T1000 (cell line): ENCODE results near the gene FBXO11.

Experiments used
- DNase-seq: peaks from one replicate; lab custom pipeline; 2025; ENCODE audit warnings: mixed read lengths; lab: John Stamatoyannopoulos, UW

Gene FBXO11

DNA sequence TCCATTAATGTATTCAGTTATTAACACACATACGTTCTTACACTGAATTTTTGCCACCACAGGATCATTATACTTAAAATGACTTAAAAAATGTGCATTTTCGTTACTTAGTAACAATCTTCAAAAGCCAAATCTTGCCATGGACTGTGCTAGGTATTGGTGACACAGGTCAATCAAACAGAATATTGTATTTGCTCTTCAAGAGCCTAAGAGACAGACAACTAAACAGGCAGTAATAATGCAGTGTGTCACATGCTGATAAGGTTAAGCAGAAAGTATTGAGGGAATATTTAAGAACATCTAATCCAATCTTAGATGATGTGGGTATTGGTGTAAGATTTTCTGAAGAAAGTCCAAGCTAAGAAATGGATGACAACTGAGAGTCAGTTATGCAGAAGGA lies 56.9 kb downstream of the FBXO11 start:
- no peak for DNase-seq

DNA sequence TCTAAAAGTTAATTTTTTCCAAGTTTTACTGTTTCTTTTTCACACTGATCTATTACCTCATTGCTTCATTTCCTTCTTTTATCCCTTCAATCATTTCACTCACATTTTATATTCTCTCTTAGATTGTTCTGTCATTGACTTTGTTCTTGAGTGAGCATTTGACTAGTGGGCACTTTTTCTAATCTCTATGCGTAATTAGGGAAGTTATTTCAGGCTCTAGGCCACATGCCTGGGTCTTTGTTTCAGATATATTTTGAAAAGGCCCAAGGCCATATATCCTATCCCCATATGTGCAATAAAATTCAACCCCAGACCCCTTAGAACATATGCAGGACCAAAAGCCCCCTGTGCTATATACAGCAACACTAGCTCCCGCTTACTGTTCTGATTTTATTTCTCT lies 62.1 kb downstream of the FBXO11 start:
- DNase-seq, result no peak

DNA sequence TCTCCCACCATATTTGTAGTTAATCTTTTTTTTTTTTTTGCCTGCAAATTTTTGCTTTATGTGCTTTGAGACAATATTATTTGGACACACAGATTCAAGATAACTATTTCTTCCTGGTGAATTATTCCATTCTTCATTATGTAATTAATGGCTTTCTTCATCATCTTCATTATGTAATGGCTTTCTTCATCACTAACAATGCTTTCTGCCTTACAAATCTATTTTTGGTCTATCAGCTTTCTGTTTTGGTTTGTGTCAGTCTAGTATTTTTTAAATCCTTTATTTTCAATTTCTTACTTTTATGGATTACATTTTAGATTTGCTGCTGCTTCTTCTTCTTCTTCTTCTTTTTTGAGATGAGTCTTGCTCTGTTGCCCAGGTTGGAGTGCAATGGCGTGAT lies 62.9 kb downstream of the FBXO11 start:
- no peak for DNase-seq

DNA sequence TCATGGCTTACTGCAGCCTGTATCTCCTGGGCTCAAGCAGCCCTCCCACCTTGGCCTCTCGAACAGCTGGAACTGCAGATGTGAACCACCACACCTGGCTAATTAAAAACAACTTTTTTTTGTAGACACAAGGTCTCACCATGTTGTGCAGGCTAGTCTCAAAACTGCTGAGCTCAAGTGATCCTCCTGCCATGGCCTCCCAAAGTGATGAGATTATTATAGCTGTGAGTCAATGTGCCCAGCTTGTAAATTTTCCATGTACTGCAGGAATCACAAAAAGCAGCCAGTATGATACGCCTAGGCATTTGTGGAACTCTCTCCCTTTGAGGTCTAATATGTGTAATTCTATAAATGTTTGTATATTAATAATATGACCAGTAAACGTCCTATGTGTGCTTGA lies 63.5 kb downstream of the FBXO11 start:
- no peak for DNase-seq

DNA sequence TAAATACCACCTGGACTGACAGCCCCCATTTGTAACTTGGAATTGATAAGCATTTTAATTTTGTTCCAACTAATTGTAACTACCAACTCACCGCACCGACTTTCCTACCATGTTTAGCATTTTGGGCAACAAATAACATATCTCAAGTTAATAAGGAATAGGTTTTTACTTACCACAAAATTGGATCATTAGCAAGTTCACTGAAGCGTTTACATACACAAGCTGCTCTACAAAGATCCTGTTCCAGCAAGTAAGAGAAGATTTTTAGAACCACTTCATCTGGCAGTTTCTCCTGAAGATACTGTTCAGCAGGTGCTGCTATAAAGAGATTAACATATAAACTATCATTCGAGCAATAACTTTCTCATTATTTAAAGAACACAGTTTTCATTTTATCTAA lies 67.6 kb downstream of the FBXO11 start:
- no peak for DNase-seq

DNA sequence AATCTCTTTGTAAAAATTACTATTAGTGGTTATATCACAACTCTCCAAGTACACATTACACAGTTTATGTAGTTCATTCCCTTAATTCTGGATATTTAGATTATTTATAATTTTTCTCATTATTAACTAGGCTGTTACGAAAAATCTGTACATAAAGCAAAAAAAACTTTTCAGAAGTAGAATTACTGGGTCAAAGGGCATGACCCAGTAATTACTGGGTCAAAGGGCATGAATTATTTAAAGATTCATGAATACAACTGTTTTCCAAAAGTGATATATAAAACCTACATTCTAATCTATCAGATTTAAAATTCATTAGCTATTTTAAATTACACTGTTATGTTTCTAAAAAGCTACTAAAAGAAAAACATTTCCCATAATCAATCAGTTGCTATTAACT lies 68.0 kb downstream of the FBXO11 start:
- DNase-seq, result no peak

DNA sequence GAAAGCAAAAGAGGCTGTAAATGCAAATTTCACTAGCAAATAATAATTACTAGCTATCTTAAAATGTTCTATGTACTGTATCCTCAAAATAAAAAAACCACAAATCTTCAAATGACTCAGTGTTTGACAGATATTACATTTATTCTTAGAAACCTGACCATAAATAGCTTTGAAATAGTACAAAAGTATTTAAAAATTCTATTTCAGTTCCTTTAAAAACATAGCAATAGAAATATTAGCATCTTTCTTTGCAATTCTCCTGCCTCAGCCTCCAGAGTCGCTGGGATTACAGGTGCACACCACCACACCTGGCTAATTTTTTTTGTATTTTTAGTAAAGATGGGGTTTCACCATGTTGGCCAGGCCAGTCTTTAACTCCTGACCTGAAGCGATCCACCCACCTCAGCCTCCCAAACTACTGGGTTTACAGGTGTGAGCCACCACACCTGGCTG lies 72.8 kb downstream of the FBXO11 start:
- DNase-seq, result no peak

DNA sequence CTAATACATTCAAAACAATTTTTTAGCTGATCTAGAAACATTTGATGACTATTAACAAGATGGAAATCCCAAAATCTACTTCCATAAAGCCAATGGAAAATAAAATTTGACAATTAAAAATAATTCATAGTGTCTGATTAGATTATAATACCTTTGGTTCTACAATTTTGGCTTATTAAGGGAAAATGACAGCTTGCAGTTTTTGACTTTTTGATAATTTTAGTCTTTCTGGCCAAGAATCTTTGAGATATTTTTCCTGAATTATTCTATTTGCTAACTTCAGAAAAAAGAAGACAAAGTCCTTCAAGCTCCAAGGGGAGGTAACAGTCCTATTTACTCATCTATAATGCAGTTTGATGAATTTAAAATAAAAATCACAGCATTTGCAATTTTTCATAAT lies 83.8 kb downstream of the FBXO11 start:
- no peak for DNase-seq

DNA sequence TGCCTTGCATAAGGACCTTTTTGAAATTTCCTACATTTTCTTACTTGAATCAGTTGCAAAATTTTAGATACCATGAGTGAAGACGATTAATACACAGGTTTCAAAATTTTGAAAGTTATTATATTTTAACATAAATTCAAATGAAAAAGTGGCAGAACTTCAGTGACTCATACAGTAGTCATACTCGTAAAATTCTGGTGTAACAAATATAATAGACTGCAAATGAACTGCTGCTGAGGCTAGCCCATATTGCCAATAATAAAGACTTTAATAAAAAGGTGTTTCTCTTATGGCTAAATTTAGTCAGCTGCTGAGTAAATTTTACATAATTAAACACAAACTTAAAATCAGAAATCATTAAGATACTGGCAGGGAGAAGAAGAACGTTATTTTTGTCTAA lies 86.5 kb downstream of the FBXO11 start:
- no peak for DNase-seq

DNA sequence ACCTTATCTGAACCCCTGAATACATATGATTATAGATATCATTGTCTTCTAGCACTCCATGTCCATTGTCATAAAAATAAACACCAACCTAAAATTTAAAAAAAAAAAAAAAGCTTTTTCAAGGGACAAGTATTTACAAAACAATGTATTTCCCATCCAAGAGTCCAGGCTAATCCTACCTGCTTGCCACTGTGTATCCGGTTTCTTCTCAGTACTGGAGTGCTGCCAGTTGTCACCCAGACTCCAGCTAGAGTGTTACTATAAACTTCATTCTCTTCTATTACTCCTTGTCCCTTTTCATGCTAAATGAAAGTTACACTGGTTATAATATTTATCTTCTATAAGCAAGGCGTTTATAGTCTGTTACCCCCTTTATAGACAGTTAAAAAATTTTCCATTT lies 87.5 kb downstream of the FBXO11 start:
- DNase-seq, result no peak

DNA sequence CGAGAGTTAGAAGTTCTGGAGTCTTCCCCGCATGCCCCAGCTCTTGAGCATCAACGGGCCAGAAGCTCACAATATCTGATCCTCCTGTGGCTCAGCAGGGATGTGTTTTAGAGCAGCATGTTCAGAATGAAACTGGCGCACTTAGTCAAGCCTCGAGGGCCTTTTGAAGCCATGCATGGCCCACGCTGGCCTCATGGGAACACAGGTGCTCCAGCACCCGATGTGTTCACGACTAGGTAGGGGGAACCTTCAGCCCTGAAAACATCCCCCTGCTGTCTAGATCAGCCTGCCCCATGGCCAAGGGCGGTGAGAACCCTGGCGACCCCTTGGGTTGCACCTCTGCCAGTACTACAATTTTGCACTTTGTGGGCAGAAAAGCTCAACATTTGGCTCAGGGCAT lies 90.5 kb downstream of the FBXO11 start:
- no peak for DNase-seq

DNA sequence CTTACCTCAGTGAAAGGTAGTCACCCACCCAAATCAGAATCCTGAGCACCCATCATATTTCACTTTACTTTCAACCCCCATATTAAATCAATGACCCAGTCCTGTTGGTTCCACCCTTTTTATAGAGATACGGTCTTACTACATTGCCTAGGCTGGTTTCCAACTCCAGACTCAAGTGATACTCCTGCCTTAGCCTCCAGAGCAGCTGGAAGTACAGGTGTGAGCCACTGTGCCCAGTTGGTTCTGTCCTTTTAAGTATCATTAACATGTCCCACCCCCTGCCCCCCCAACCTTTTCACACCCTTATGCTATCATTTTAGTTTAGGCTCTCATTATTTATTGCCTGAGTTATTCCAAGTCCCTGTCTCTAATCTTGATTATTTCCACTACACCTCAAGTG lies 94.6 kb downstream of the FBXO11 start:
- DNase-seq, result no peak

DNA sequence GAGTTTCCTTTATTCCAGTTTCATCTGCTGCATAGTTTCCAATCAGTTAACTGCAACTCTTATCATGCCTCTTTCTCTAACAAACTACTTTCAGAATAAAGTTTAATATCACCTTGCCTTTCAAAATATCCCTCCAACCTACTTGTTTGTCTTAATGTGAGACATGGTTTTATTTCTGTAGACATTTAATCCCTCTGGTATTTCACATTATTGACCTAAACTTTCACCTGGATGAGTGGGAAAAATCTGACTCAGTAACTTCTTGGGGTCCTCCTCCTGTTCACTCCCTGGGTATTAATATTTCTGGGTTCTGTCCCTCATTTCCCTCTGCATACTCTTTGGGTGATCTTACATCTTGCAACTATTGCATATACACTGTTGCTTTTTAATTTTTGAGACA lies 95.4 kb downstream of the FBXO11 start:
- DNase-seq, result no peak

DNA sequence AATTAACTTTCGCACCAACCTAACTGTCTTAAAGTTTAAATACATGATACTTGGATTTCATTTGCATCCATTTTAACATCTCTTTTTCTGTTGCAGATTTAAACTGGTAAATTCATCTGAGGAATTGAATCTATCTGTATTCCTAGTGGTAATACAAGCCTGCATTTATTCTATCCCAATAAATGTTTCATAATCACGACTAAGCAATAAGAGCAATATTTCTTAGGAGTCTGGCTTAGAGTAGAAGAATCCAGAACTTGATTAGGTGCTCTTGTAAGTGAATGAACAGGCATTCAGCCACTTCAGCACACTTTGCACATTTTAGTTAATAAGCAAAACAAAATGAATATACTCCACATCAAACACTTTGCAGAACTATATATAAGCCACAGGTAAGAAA lies 96.4 kb downstream of the FBXO11 start:
- DNase-seq, result no peak

DNA sequence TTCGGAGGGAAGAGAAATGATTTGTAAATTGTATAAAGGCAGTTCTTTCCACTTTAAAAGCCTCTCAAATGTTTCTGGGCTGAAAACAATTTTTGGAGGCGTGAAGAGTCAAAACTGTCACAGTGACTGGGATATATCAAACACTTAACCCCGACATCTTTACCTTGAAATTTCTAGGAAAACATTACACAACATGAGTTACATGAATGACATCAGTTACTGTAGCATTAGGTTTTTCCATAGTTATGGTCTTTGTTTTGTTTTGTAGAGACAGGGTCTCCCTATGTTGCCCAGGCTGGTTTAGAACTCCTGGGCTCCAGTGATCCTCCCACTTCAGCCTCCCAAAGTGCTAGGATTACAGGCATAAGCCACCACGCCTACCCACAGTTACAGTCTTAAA lies 97.7 kb downstream of the FBXO11 start:
- no peak for DNase-seq

DNA sequence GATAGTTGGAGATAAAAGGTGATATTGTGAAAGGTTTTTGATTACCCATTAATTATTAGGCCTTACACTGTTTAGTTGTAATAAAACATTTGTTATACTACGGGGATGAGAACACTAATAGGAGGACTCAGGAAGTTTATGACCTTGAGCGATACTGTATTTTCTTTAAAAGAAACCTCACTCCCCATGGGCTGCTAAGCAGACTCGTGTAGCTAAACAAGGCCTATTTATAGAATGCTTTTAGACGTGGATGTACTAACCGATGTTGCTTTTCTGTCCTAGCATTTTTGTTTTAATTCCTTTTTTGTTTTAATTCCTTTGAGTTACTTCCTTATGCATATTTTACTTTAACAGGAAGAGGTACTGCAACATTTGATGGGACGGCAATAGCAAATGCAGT lies 100.4 kb downstream of the FBXO11 start:
- no peak for DNase-seq

DNA sequence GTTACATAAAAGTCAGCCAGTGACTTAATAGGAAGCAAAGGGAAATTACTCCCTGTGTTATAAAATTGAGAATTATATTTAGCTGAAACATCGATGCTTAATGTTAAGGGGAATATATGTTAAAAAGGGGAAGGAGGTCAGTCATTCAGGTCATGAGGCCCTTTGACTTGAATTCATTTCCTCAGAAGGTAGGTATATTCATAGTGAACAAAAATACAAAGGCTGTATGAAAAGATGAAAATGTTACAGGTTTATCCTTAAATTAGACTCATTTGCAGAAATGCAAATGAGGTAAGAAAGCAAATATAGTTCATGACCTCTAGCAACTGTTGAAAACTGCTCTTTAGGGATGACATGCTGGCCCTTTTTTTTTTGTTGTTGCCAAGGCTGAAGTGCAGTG lies 102.5 kb downstream of the FBXO11 start:
- no peak for DNase-seq

DNA sequence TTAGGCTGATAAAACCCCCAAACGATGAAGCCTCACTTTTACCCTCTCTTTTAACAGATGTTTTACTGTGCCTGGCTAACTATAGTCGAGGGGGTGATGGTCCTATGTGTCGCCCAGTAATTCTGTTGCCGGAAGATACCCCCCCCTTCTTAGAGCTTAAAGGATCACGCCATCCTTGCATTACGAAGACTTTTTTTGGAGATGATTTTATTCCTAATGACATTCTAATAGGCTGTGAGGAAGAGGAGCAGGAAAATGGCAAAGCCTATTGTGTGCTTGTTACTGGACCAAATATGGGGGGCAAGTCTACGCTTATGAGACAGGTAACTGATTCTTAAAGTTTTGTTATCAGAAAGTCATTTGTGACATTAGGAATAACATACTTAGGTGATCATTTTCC lies 102.9 kb downstream of the FBXO11 start:
- no peak for DNase-seq

DNA sequence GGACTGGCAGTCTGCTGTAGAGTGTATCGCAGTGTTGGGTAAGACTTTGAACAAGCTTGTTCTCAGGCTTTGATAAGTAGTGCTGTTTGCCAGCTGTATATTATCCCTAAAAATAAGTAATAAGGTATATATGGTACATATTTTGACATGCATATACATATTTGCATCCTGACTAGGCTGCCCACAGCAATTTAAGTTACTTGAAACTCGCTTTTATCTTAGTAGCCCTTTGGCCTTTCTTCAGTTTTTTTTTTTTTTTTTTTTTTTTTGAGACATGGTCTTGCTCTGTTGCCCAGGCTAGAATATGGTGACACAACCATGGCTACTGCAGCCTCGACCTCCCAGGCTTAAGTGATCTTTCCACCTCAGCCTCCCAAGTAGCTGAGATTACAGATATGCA lies 105.2 kb downstream of the FBXO11 start:
- DNase-seq, result no peak

DNA sequence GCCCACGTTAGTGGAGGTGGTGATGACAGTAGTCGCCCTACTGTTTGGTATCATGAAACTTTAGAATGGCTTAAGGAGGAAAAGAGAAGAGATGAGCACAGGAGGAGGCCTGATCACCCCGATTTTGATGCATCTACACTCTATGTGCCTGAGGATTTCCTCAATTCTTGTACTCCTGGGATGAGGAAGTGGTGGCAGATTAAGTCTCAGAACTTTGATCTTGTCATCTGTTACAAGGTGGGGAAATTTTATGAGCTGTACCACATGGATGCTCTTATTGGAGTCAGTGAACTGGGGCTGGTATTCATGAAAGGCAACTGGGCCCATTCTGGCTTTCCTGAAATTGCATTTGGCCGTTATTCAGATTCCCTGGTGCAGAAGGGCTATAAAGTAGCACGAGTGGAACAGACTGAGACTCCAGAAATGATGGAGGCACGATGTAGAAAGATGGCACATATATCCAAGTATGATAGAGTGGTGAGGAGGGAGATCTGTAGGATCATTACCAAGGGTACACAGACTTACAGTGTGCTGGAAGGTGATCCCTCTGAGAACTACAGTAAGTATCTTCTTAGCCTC lies 107.2 kb downstream of the FBXO11 start:
- DNase-seq, result no peak

DNA sequence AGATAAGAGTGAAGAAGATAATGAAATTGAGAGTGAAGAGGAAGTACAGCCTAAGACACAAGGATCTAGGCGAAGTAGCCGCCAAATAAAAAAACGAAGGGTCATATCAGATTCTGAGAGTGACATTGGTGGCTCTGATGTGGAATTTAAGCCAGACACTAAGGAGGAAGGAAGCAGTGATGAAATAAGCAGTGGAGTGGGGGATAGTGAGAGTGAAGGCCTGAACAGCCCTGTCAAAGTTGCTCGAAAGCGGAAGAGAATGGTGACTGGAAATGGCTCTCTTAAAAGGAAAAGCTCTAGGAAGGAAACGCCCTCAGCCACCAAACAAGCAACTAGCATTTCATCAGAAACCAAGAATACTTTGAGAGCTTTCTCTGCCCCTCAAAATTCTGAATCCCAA lies 107.7 kb downstream of the FBXO11 start:
- DNase-seq, result no peak

DNA sequence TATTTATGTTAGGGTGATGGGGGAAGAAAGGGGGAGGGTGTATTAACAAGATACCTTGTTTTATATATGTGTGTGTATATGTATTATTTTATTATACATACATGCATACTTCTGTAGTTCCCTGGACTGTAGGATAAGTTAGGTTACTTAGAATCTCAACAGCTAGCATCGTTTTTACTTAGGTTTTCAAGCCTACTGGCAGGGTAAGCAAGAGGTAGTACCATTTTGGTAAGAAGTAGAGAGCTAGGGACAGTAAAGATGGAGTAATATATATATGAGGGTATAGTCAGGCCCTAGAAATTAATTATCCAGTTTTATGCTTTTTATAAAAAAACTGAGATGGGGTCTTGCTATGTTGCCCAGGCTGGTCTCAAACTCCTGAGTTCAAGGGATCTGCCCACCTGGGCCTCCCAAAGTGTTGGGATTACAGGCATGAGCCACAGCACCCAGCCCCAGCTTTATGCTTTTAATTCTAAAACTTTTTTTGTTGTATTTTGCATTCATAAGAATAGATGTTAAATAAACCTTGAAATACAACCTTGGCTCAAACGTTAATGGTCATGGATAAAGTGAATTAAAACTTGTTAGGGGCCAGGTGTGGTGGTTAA lies 110.1 kb downstream of the FBXO11 start:
- DNase-seq, result no peak

DNA sequence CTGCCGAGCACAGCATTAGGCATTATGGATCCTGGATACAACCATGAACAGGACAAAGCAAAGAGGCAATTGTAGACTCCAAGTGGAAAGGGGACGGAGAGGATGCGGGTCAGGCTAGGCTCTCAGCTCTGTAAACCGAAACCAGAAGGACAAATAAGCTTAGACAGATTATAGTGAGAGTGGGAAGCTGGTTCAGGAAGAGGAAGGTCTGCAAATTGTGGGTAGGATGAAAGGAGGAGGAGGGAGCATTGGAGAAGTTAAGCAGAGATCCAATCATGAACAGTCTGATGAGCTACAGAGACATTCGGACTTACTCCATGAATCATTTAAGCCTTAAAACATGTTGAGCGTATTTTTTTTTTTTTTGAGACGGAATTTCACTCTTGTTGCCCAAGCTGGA lies 120.3 kb downstream of the FBXO11 start:
- DNase-seq, result no peak

DNA sequence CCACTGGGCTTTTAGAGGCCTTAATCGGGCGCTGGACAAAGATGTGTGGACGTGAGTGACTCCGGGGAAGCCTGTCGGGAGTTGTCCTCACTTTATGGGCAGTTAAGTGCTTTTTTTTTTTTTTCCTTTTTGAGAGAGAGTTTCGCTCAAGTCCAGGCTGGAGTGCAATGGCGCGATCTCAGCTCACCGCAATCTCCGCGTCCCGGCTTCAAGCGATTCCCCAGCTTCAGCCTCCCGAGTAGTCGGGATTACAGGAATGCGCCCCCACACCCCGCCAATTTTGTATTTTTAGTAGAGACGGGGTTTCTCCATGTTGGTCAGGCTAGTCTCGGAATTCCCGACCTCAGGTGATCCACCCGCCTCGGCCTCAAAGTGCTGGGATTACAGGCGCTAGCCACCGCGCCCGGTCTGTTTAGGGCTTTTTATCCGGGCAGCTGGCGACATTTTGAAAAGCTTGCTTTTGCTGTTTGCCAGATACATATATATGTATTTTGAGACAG lies 121.9 kb downstream of the FBXO11 start:
- DNase-seq, result no peak
